SK-N-MC (cell line): ENCODE measurements around the gene IL6.
A peak's percentile ranks its signal among the peaks of the same experiment; 100 is the strongest.

Source experiments
- DNase-seq: peaks from one replicate; pipeline ENCODE4 v3.0.0-alpha.2; 2011; ENCODE audit warnings: low read depth, low spot score
- H3K27ac ChIP-seq: fragments of 200-600 bp; sonication (generic); 2 replicates; pipeline ENCODE4 v1.5.1; 2016; ENCODE audit warnings: mixed run types
- H3K36me3 ChIP-seq: fragments of 200-600 bp; sonication (generic); 2 replicates; pipeline ENCODE4 v1.6.1; 2017; ENCODE audit warnings: antibody characterized with exemption, low read length, mixed read lengths; ENCODE audit not compliant: insufficient read depth
- H3K4me3 ChIP-seq: fragments of 200-600 bp; sonication (generic); 2 replicates; pipeline ENCODE4 v1.5.1; 2016
- H3K9ac ChIP-seq: fragments of 200-600 bp; sonication (generic); 2 replicates; pipeline ENCODE4 v1.8.0; 2017; ENCODE audit warnings: mixed run types, mixed read lengths; ENCODE audit not compliant: insufficient read length
- H3K9me3 ChIP-seq: fragments of 200-600 bp; sonication (generic); 2 replicates; pipeline ENCODE4 v1.6.1; 2017; ENCODE audit warnings: low read depth, mild to moderate bottlenecking, antibody characterized with exemption, low read length, moderate library complexity, mixed read lengths
- EZH2 ChIP-seq: fragments of 200-600 bp; sonication (generic); IDR thresholded peaks from one replicate; pipeline ENCODE4 v1.6.1; 2017; ENCODE audit warnings: antibody characterized with exemption
- FOXP2 ChIP-seq: optimal IDR thresholded peaks from 2 replicates; pipeline ENCODE3; 2011; ENCODE audit warnings: mild to moderate bottlenecking, moderate library complexity; ENCODE audit not compliant: insufficient read depth; ENCODE audit errors: extremely low read length, control extremely low read depth
- POLR2AphosphoS5 ChIP-seq: IDR thresholded peaks from 2 replicates; pipeline ENCODE4 v1.6.1; 2012; ENCODE audit warnings: mild to moderate bottlenecking, low read depth, low read length, borderline replicate concordance

IL6 gene

DNA sequence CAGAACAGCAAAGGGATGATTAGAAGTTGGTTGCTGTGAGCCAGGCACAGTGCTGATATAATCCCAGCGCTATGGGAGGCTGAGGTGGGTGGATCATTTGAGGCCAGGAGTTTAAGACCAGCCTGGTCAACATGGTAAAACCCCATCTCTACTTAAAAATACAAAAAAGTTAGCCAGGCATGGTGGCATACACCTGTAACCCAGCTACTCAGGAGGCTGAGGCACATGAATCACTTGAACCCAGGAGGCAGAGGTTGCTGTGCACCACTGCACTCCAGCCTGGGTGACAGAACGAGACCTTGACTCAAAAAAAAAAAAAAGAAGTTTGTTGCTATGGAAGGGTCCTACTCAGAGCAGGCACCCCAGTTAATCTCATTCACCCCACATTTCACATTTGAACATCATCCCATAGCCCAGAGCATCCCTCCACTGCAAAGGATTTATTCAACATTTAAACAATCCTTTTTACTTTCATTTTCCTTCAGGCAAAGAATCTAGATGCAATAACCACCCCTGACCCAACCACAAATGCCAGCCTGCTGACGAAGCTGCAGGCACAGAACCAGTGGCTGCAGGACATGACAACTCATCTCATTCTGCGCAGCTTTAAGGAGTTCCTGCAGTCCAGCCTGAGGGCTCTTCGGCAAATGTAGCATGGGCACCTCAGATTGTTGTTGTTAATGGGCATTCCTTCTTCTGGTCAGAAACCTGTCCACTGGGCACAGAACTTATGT, 4.1 kb downstream of the IL6 start:
- no peak for DNase-seq
- Histone ChIP-seq H3K36me3 (no peaks in the 10 kb centered on the region), H3K4me3 (0 out of 2 replicates have a peak overlapping the region, but pooled peaks have one; percentile 45), H3K9ac (no peak overlapping the region), H3K9me3 (no peaks in the 10 kb centered on the region), H3K27ac (no peak overlapping the region)
- no peak for TF ChIP-seq POLR2AphosphoS5
- TF ChIP-seq EZH2 = no peak
- no peak for TF ChIP-seq FOXP2

DNA sequence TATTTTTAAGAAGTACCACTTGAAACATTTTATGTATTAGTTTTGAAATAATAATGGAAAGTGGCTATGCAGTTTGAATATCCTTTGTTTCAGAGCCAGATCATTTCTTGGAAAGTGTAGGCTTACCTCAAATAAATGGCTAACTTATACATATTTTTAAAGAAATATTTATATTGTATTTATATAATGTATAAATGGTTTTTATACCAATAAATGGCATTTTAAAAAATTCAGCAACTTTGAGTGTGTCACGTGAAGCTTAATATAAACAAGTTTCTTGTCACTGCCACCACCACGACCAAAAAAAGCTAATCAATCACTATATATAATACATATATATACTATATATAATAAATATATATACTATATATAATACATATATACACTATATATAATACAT, 4.8 kb downstream of the IL6 start:
- no peak overlapping the region for H3K4me3 ChIP-seq
- no peak overlapping the region for H3K9ac ChIP-seq
- TF ChIP-seq FOXP2 = no peak
- no peak for TF ChIP-seq POLR2AphosphoS5
- no peak for TF ChIP-seq EZH2
- no peaks in the 10 kb centered on the region for H3K9me3 ChIP-seq
- no peak overlapping the region for H3K27ac ChIP-seq
- no peak for DNase-seq
- H3K36me3 ChIP-seq = no peaks in the 10 kb centered on the region

DNA sequence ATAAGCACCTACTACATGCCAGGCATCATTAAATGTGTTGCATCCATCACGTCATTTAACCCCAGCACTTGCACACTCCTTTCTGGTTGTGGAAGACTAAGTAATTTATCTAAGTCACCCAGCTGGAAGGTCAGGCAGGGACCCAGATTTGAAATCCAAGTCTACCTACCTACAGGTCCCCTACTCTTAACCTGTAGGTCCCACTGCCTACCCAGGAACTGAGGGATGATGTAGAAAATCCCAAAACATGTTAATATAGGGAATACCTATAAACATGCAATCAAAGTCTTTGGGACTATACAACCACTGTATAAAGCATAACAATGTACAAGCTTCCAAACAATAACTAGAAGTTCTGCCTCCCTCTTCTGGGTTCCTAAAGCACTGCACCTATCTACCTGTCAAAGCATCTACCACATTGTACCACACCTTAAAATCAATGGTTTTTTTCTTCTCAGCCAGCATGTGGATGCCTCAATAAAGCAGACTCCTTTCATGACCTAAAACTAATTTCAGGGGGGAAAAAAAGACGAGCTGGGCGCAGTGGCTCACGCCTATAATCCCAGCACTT, 5.6 kb downstream of the IL6 start:
- Histone ChIP-seq H3K9ac (no peak overlapping the region), H3K36me3 (no peaks in the 10 kb centered on the region)
- no peak for DNase-seq

DNA sequence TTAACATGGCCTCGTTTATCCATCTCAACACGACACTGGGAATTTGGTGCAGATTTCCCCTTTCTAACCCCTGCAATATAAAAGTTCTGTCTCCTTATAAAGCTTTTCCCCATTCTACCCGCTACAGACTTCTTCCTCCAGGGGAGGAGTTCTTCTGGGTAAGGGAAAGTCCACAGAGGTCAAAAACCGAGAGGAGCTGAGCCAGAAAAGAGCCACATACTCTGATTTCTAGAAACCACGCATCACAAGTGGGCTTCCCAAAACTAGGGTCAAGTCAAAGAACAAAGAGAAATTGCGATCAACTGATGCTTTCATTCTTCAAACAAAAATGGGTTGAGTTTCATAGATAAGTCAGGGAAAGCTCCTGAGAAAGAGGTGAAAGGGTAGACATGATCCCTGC, 6.8 kb downstream of the IL6 start:
- Histone ChIP-seq H3K4me3 (no peak overlapping the region), H3K27ac (no peak overlapping the region), H3K9me3 (no peaks in the 10 kb centered on the region), H3K9ac (no peak overlapping the region), H3K36me3 (no peaks in the 10 kb centered on the region)
- TF ChIP-seq FOXP2 = no peak
- TF ChIP-seq EZH2 = no peak
- TF ChIP-seq POLR2AphosphoS5 = no peak
- no peak for DNase-seq

More for the DNA sequence above, 5.6 kb downstream of the IL6 start:
- Histone ChIP-seq H3K9me3 (no peaks in the 10 kb centered on the region), H3K27ac (no peak overlapping the region), H3K4me3 (no peak overlapping the region)
- TF ChIP-seq FOXP2 (no peak), POLR2AphosphoS5 (no peak), EZH2 (no peak)

DNA sequence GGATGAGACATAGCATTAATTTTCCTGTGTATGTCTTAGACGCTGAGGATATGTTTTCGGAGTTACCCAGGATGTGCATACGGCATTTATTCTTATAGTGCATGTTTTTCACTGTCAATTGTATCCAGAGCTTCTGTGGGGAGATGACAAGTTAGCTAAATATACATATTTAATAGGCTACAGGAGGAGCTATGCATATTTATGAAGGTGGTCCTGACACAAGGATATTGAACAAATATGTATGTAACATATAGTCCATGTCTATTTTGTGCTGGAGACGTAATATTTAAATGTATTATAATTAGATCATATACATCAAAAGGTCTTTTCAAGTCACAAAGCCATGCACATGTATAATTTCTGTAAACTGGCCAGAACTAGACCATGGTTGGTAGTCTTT, 16.0 kb downstream of the IL6 start:
- TF ChIP-seq FOXP2 = no peak
- no peak for TF ChIP-seq EZH2
- TF ChIP-seq POLR2AphosphoS5 = no peak

DNA sequence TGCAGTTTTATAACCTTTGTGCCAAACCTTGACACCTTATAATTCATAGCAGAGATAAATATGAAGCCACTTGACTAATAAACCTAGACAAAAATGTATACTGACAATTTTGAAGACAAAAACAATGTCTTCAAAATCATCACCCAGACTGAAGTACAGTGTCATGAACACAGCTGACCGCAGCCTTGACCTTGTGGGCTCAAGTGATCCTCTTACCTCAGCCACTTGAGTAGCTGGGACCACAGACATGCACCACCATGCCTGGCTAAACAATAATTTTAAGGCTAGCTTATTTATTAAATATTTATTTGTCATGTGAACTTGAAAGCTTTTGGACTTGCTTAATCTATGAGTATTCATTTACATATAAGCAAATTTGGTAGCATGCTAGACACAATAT, 24.3 kb downstream of the IL6 start:
- Histone ChIP-seq H3K27ac (no peak overlapping the region), H3K9me3 (no peaks in the 10 kb centered on the region), H3K36me3 (no peaks in the 10 kb centered on the region), H3K4me3 (no peak overlapping the region), H3K9ac (no peak overlapping the region)
- DNase-seq = no peak
- TF ChIP-seq POLR2AphosphoS5 = no peak
- no peak for TF ChIP-seq EZH2
- TF ChIP-seq FOXP2 = no peak

More for the DNA sequence above, 16.0 kb downstream of the IL6 start:
- Histone ChIP-seq H3K4me3 (no peak overlapping the region), H3K9ac (no peak overlapping the region), H3K9me3 (no peaks in the 10 kb centered on the region), H3K27ac (no peak overlapping the region), H3K36me3 (no peaks in the 10 kb centered on the region)
- no peak for DNase-seq

DNA sequence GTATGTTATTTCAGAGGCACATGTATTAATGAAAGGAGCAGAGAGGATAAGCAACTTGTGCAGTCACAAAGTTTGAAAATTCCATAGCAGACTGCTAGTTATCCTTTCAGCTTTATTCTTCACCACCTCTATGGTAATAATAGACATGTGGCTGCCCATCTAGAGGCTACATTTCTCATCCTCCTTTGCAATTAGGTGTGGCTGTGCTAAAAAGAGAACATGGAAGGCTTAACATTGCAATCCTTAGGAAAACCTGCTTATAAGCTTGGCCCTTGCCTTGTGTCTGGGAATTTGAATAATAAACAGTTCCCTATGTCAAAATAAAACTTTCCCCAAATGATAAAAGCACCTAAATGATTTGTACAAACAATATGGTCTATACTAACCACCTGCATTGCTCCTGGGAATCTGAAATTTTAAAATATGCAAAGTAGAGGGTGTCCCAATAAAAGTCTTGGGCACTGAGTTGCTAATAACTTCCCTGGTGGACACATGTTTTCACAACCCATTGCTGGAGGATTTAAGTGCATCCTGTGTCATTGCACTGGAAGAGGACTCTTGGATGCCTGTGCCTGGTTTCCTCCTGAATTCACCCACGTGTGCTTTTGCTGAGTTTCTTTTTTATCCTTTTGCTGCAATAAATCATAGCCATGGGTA, 30.5 kb downstream of the IL6 start:
- Histone ChIP-seq H3K9ac (no peak overlapping the region), H3K4me3 (no peak overlapping the region), H3K36me3 (no peaks in the 10 kb centered on the region), H3K27ac (no peak overlapping the region), H3K9me3 (no peaks in the 10 kb centered on the region)
- DNase-seq = no peak
- no peak for TF ChIP-seq POLR2AphosphoS5

DNA sequence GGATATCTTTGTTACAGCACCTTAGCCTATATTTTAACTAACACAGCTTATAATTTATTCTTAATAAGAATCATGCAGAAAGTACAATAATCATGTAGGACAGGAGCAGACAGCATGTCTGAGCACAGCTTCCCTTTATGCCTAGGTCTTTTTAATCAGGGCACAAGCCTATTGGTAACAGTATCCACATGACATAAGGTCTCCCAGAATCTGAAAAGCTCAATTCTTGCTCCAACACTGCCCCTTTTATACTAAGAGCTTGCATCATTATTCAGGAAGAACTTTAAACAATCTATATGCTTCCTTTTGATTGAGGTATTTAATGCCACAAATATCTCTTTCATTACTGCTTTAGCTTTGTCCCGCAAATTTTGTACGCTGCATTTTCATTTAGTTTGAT, 31.6 kb downstream of the IL6 start:
- TF ChIP-seq POLR2AphosphoS5 = no peak
- TF ChIP-seq EZH2 = no peak
- no peak for TF ChIP-seq FOXP2
- Histone ChIP-seq H3K36me3 (no peaks in the 10 kb centered on the region), H3K4me3 (no peak overlapping the region), H3K9ac (no peak overlapping the region), H3K27ac (no peak overlapping the region), H3K9me3 (no peaks in the 10 kb centered on the region)
- DNase-seq = no peak
